Kasumi-1 (cell line): ENCODE results near the gene EFNA3.

Experiments
- DNase-seq, 2 experiments: peaks; one replicate each; lab custom pipeline; 2025; lab: John Stamatoyannopoulos, UW

Gene EFNA3

GRCh38 chr1:155068599-155068998 is 10.0 kb upstream of the EFNA3 start:
- no peak for DNase-seq

- DNase-seq: no peak
Measured at GRCh38 chr1:155069551-155070157, 9.0 kb upstream of the EFNA3 start.

- no peak for DNase-seq
Measured at GRCh38 chr1:155070158-155070621, 8.4 kb upstream of the EFNA3 start.

GRCh38 chr1:155070721-155071569 is 7.7 kb upstream of the EFNA3 start:
- DNase-seq: peak; percentile 48 to 50

DNA sequence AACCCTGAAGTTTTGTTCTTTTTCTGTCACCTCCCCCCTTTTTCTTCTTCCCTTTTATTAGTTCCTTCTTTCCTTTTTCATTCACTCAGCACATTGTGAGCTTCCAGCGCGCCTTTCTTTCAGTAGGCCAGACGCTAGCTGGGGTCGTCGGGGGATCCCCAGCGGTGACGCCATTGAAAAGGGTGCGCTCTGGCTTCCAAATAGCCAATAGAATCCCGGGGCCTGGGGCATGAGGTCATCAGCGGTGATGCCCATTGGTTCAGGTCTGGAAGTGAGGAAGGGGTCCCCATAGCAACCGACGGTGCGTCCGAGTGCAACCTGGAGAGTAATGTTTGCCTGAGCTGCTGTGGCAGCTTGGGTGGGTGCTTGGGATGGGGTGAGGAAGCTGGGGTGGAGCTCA is 6.9 kb upstream of the EFNA3 start:
- no peak for DNase-seq

DNA sequence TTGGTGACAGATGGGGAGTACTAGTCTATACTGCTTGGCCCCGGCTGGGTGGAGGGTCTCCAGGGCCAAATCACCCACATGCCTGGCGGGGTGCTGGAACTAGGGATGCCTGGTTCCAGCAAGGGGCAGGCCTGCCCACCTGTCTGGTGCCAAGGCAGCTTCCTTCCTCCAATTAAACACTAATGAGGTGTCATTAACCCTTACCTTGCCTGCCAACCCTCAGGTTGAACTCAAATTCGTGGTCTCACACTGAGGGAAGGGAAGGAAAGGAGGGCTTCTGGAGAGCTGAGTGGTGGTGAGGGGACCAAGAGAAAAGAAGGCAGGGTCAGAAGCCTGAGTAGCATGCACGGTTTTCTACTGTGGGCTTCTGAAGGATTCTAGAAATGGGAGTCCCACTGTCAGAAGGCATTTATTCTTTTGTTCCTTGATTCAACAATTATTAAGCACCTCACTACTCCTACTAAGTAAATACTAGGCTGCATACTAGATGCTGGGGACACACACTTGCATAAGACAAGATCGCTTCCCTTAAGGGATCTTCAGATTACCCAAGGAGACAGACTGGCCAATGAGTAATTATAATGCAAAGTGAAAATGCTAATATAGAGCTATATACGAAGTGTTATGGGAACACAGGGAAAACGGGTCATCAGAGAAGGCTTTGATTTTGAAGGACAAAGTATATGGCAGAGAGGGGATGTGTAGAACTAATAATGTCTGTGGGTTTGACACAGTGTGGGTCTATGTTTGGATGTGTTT is 5.9 kb upstream of the EFNA3 start:
- DNase-seq: no peak

GRCh38 chr1:155073377-155074242 is 5.0 kb upstream of the EFNA3 start:
- DNase-seq: peak; percentile 64 to 66

DNA sequence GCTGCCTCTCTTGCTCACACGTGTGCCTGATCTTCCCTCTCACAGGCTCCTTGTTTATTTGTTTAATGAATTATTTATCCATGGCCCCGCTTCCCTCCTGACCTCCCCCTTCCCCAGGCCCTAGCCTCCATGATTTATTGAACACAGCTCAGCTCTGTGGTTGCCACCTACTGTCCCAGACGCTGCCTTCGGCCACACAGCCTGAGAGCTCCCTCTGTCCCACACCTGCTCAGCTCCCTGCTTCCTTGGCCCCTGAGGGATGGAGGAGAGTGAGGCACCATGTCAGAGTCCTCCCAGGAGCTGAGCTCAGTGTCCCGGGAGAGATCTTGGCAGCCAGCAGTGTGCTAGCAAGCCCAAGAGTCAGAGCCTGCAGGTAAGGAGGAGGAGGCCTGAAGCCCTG is 3.1 kb upstream of the EFNA3 start:
- DNase-seq: no peak

DNA sequence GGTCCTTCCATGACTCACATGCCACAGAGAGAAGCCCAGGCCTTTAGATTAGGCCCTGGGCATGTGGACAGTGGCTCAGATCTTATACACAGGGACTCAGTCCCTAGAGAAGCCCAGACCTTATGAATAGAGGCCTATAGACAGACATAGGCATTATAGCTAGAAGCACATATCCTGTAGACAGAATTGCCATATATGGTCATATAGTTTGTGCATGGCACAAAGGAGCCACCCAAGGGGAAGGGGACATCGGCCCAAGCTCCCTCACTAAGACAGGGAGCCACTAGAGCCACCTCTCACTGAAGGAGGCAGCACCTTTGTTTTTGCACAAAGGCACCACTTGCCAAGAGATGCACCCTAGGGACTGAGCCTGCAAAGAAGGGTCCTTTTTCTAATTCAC is 2.3 kb upstream of the EFNA3 start:
- no peak for DNase-seq

- no peak for DNase-seq
Measured at GRCh38 chr1:155077346-155077745, 1.3 kb upstream of the EFNA3 start.

DNA sequence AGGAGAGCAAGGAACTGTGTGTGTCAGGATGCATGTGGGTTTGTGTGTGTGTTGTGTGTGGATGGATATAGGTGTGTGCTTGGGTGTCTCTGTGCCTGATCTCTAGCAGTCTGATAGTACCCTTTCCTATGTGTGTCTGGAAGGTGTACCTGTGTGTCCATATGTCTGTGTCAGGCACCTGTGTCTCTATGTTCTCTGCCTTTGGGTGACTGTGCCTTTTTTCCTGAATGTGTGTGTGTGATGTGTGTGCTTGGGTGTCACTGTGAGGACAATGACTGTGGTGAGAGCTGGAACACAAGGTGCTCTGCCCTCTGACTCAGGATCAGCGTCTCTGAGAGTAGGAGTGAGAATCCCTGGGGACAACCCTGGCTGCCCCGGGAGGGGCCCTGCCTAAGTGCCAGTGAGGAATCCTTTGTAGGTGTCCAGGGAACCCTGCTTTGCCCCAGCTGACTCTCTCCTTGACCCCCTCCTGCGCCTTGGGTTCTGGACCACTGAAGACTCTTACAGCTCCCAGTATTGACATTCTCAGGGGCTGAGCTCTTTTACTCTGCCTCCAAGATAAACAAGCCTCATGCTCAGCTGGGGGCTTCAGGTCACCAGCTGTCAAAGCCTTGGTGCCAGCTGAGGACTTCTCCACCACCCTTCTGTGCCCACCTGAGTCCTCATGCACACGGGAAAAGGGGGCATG is 735 bp upstream of the EFNA3 start:
- DNase-seq: no peak

DNA sequence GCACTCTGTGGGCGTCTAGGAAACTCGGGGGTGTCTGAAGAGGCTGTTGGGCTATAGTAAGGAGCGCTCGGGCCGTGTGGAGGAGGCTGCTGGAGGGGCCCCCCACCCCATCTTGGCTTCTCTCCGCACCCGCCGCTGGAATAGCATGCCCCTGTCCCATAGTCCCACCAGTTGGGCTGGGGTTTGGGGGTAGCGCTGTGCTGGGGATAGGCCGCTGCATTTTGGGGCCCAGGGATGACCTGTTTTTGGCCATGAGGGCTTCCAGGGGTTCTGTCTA is 511 bp downstream of the EFNA3 start:
- no peak for DNase-seq

DNA sequence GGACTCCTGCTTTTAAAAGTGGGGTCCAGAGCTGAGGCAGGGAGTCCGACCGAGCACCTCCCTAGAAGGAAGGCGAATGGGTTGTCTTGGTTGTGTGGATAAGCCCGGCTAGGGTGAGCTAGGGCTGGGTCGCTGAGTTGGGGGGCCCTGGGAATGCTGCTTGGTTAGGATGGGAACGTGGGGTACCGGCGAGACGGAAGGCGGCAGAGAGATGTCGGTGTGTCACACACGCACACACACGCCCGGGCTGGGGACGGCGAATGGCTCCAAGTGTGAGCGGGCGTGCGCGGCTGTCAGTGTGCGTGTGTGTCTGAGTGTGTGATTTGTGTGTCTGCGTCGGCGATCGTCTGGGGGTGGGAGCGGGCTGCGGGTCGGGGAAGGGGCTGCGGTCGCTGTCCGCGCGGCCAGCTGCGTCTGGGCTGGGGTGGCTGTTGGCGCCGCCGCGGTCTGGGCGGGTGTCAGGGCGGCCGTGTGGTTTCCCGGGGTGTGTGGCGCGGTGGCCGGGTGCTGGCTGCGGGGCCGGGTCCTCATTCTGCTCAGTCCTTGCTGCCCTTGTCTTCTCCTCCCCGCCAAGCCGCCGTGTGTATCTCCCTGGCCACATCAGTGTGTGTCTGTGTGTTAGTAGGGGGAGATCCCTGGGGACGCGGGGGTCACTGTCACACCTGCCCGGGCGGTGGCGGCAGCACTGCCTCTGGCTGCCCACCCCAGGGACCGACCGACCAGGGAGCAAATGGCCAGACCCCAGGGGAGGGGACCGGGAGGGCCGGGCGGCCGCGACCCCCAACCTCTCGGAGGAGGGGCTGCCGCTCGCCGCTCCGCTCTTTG is 1.1 kb downstream of the EFNA3 start:
- peak in 1 of 2 experiments; percentile 12 for DNase-seq

- DNase-seq: no peak
Measured at GRCh38 chr1:155080312-155081228, 1.9 kb downstream of the EFNA3 start.

DNA sequence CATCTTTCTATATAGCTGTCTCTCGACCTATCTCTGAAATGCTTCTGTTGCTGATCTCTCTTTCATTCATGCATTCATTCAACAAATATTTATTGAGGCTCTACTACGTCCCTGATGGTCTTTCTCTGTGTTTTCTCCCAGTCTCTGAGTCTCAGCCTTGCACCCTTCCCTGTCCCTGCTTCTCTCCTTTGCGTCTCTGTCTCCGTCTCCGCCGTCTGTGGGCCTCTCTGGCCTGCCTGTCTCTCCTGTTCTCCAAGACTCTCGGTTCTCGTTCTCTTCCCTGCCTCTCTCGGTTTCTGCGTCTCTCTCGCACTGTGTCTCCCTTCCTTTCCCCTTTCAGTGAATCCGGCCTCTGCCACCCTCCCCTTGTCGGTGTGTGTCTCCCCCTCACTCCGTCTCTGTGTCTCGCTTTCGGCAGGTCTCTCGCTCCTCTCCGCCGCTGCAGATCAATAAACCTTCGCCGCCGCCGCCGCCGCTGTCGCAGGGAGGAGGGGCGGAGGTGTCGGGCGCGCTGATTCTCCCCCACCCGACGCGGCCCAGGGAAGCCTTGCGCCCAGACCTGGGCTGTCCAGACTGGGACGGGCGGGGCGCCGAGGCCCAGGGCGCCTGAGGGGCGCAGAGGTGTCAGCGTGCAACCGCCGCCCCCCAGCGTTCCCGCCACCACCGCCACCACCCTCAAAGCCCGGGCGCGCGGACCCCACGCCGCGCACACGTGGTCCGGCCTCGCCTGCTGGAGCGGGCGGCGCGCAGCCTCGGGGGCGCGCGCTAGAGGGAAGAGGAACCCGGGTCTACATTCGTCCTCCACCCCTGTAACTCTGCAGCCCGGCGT is 3.0 kb downstream of the EFNA3 start:
- DNase-seq: peak; percentile 29 to 33

DNA sequence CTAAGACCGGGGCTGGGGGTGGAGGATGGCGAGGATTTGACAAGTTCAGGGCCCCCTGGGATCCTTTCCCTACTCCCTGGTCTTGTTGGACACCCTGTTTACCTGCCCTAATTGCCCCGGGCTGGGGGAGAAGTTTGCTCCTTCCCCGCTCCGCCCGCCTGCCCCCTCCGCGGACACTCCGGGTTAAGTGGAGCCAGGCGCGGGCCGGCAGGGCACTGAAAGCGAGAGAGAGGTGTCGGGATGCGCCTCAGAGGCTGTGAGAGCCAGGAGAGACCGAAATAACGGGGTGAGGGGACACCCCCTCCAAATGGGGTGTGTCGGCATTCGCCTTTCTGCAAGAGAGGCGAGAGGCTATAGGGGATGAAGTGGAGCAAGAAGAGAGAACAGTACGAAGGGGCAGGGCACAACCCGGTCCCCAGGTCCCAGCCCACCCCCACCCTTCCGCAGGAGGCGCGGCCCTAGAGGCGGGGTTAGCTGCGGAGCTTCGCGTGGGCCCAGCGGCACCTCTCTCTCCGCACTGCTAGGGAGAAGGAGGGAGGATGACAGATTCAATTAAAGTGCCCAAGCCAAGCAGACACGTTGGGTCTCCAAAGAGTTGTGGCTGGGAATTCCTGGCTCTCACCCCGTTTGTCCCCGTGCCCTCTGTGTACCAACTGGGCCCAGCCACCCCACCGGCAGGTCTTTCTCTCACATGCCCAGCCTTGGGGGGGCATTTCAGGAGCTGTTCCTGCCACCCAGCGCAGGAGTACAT is 3.8 kb downstream of the EFNA3 start:
- no peak for DNase-seq

DNA sequence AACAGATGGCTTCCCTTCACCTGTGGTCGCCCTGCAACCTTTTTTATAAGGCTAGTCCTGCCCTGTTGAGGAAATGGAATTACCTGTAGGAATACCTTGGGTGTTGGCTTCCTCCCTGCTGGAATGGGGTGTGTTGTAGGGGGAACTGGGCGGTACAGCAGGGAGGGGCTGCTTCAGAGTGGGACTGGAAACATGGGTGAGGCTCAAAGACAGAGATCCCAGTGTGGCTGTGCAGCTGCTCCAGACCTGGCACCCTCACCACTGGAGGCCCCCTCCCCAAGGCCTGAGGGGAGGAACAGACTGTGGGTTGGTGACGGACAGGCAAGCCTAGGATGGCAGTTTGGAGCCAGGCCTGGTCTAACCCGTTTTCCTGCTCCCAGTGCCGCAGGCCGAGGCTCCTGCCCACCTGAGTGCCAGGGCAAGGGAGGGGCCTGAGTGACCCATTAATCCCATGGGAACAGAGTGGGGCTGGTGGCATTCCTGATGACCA is 4.5 kb downstream of the EFNA3 start:
- no peak for DNase-seq
